HT1080 (cell line): Measurements from ENCODE around the gene ANKS6. TPM values are rescaled to one million over a fixed set of nuclear protein-coding genes. Genes with fewer than 3 reads are reported as not detected.

ENCODE experiments used
- DNase-seq: peaks from one replicate; pipeline ENCODE4 v3.0.0-alpha.2; 2015; ENCODE audit warnings: low read depth
- polyA plus RNA-seq, 2 experiments: library from polyadenylated mRNA; depleted of rRNA; stranded (reverse); fragments of >200 nt; gene quantifications; 2 replicates each; pipeline ENCODE4 v1.2.3, GENCODE V29; 2015
- total RNA-seq: library from RNA; depleted of rRNA; stranded (reverse); fragments of >200 nt; shearing (Covaris generic); gene quantifications from 2 replicates; pipeline ENCODE4 v1.2.3, GENCODE V29; 2014; rRNA removed

The ANKS6 gene
- 20.5 and 25.7 TPM in 2 replicates for total RNA-seq
- 23.5 and 26.1 TPM in 2 replicates for polyA plus RNA-seq (2015; cell fraction: cytosol; rRNA removed)
- 42.1 and 44.0 TPM in 2 replicates for polyA plus RNA-seq (2015; cell fraction: nucleus; rRNA removed)

DNA sequence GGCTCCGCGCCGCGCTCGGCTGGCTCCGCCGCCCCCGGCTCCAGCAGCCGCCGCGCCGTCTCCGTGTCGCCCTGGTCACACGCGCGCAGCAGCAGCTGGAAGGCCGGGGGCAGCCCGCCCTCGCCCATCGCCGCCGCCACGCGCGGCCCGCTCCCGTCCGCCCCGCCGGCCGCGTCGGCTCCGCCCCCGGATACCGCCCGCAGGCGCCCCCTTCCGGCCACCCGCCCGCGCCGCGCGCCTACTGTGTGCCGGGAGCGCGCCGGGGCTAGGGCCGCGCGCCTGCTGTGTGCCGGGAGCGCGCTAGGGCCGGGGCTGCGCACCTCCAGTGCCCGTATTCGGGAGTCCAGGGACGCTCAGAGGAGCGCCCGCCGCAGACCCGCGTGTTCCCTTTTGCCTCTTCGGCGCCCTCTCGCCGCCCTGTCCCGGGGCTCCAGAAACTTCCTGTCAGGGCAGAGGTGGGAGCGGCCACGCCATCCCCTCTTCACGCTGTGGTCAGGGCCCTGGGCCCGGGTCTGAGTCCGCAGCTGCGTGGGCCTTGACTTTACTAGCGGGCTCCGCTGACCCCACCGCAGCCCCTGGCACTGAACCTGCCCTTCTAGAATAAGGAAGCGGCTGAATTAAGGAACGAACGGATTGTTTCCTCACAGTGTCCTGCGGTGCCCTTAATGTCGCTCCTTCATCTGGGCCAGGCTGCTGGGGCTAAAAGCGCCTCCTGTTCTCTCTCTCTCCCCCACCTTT is at the start of gene ANKS6:
Gene ANKS6, minus strand, starts transcription at position 192 of the 738 bp plus-strand sequence. Its CDS starts 64 bp downstream, at position 128.
- DNase-seq, result peak; percentile 36

DNA sequence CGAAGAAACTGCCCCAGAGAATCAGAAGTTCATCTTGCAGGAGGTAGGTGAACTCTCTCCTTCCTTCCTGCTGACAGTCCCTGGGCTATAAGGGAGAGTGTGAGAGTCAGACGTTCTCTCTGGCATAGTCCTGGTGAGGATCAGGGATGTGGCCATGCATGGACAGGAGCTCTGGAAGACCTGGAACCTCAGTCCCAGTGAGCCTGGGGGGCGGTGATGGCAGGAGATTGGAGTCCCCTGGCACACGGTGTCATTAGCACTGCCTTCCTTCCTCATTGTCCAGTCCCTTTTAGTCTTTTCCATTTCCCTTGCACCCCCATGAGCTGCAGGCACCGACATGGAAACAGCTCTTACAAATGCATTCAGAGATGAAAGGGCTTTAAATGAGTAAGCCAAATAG is 49.7 kb upstream of the ANKS6 start:
- no peak for DNase-seq

- no peak for DNase-seq
These were observed 46.2 kb upstream of the ANKS6 start for GRCh38 chr9:98842510-98842909.

DNA sequence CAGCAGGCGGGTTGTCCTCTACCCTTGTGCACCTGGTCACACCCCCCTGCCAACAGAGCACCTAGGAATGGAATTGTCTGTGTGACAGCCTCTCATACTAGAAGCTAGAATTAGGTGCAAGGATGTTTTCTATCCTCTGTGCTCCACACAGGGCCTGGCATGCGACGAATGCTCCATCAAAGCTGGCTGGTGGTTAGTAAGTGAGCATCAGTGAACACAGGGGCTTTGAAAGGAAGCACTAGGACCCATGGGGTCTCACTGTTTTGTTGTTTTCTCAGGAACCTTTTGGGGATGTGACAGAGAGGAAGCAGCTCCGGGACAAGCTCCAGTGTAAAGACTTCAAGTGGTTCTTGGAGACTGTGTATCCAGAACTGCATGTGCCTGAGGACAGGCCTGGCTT is 43.4 kb upstream of the ANKS6 start:
- no peak for DNase-seq

- no peak for DNase-seq
These were observed 42.7 kb upstream of the ANKS6 start for GRCh38 chr9:98838868-98839565.

GRCh38 chr9:98838155-98838867 is 42.0 kb upstream of the ANKS6 start:
- DNase-seq, result no peak

DNA sequence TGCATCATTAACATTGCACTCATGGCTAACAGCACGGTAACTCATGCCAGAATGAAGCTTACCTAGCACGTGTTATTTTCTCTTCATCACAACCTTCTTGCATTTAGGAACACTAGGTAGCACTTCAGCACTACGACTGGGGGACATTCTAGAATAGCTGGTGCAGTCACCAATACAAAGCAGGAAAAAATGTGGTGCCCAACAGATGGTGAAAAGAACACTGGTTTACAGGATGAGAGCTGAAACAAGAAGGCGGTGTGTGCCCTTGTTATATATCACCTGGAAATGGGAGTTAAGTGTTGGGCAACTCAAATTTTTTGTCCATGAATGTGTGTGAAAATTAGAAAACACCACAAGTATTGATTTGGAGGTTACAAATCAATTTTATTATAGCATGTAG is 41.2 kb upstream of the ANKS6 start:
- no peak for DNase-seq

DNA sequence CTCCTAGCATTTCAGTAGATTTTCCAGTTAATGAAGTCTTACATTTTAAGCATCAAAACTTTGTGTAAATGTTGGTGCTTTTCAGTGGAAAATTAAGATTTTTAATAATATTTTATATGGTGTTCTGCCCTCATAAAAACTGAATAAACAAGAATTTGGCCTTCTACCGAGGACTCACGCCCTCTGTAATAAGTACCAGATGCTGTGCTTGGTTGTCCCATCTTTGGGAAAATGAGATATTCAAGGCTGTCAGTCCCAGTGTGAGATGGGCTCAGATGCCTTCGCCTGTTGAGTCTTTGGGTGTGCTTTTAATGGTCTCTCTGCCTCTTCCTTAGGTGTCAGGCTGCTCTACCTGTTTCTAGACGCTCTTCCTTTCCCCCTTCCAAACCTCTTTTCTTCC is 39.9 kb upstream of the ANKS6 start:
- no peak for DNase-seq

DNA sequence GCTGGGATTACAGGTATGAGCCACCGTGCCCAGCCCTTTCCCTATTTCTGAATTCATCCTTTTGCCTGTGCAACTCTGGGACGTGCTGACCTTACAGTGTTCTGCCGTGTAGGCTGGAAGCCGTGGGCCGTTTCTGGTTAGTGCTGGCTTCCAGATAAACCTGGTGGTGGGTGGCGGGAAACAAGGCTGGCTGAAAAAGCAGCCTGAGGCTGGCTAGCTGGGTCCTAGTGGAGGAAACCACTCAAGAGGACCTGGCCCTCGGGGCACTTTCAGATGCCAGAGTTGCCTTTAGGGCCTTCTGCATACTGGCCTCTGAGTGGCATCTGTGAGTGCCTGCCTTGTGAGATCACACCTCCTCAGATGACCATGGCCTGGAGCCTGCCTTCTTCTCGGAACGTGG is 38.0 kb upstream of the ANKS6 start:
- no peak for DNase-seq

DNA sequence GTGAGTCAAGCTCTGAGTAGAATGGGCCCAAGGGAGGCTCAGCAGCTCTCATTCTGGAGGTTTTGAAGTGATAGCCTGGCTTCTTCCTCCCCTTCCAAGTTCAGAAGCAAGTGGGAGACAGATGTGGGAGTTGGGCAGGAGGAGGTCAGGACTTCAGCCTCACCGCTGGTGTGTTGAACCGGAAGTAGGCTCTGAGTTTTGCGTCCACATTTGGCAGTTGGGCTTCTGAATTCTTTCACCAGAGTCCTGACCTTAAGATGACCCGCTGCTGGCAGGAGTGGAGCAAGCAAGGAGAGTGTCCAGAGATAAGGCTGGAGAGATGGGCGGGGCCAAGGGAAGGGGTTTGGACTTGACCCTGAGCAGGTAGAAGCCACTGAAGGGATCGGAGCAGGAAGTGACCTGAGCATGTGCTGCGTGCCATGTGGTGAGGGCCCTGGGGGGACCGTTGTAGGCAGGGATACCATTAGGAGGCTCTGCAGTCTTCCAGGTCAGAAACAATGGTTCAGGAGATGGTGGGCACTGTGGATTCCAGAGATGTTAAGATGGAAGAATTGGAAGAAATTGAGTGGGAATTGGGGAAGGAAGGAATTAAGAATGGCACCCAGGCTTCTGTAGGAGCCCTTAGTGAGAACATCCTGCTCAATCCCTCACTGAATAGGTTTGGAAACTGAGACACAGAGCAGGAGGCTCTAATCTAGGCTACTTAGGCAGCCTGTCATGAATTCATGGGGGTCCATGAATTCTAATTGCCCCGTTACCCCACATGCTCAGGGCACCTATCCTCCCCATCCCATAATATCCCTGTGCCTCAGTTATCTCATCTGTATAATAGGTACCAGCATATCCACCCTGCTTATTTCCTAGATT is 37.0 kb upstream of the ANKS6 start:
- DNase-seq, result no peak

GRCh38 chr9:98832768-98833089 is 36.4 kb upstream of the ANKS6 start:
- no peak for DNase-seq

DNA sequence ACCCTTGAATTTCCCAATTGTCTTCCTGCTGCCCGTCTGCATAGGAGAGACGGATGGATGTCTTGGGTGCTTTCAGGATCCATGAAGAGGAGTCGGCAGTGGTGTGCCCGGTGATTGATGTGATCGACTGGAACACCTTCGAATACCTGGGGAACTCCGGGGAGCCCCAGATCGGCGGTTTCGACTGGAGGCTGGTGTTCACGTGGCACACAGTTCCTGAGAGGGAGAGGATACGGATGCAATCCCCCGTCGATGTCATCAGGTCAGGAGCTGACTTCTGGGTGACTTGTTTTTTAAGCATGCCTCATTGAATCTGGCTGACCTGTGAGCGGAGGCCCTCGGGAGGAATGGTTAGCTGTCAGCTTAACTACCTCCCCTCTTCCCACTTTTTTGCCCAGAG is 35.3 kb upstream of the ANKS6 start:
- DNase-seq, result no peak

GRCh38 chr9:98830554-98830953 is 34.2 kb upstream of the ANKS6 start:
- DNase-seq, result no peak

DNA sequence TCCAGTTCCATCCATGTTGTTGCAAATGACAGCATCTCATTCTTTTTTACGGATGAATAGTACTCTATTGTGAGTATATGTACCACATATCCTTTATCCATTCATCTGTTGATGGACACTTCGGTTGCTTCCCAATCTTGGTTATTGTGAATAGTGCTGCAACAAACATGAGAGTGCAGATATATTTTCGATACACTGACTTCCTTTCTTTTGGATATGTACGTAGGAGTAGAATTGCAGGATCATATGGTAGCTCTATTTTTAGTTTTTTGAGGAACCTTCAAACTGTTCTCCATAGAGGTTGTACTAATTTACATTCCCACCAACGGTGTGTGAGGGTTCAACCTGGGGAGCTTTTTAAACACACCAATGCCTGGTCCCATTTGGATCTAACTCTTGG is 33.4 kb upstream of the ANKS6 start:
- DNase-seq, result no peak

- no peak for DNase-seq
These were observed 30.4 kb upstream of the ANKS6 start for GRCh38 chr9:98826716-98827115.

GRCh38 chr9:98825414-98825813 is 29.1 kb upstream of the ANKS6 start:
- DNase-seq, result no peak

DNA sequence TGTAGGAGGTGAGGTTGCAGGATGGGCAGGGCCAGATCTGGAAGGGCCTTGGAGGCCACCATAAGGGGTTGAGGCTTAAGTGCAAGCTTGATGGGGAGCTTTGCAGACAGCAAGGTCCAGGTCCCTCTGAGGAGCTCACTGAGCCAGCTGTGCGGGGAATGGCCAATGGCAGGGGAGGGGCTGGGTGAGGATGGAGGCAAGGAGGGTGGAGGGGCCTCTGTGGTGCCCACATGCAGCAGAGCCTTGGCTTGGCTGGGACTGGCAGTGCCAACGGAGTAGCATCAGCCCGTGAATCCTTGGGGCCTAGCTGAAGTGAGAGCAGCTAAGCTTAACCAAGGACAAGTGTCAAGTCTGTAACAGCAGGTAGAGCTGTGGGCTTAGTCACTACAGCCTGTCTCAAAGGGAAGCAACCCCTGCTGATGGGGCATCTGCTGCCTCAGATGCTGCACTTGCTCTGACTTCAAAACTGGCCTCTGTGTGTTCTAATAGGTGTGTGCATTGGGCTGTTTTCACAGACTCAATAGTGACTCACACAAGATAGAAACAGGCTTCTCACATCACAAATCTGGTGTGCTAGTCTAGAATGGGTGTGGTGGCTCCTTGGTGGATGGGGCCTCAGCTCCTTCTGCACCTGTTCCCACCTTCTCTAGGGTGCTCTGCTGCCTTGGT is 27.4 kb upstream of the ANKS6 start:
- DNase-seq, result no peak

GRCh38 chr9:98822661-98823060 is 26.3 kb upstream of the ANKS6 start:
- no peak for DNase-seq

DNA sequence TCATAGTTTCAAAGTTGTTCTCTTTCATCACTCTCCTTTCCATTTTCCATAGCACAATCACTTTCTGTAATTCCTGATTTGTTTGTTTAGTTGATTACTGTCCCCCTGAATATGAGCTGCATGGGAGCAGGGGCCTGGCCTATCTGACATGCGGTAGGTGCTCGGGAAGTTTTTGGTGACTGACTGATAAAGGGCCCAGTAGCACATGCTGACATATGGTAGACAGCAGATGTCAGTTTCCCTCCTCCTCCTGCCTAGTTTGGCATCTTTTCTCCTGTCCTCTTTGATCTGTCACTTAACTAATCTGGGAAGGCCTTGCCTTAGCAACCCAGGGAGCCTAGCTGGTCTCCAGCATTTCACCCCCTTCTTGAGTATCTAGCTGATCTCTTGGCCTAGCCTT is 25.5 kb upstream of the ANKS6 start:
- no peak for DNase-seq

- no peak for DNase-seq
These were observed 22.9 kb upstream of the ANKS6 start for GRCh38 chr9:98819231-98819630.

DNA sequence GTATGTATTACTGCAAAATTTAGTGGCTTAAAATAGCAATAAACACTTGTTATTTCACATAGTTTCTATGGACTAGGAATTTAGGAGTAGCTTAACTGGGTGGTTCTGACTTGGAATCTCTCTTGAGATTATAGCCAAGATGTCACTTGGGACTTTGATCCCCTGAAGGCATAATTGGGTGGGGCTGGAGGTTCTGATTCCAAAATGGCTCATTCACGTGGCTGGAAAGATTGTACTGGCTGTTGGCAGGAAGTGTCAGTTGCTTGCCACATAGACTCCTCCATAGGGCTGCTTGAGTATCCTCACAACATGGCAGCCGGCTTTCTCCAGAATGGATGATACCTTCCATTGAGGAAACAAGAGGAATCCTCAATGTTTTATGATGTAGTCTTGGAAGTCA is 22.4 kb upstream of the ANKS6 start:
- no peak for DNase-seq
